Smooth muscle cell of the pulmonary artery (primary cell): Measurements from ENCODE around the gene KIF4B. TPM values are rescaled to one million over a fixed set of nuclear protein-coding genes. Genes with fewer than 3 reads are reported as not detected.

Experiments used
- total RNA-seq: library from RNA; depleted of rRNA; stranded (reverse); fragments of >200 nt; gene quantifications from 2 replicates; pipeline ENCODE4 v1.2.3, GENCODE V29; 2014

The KIF4B gene, protein sequence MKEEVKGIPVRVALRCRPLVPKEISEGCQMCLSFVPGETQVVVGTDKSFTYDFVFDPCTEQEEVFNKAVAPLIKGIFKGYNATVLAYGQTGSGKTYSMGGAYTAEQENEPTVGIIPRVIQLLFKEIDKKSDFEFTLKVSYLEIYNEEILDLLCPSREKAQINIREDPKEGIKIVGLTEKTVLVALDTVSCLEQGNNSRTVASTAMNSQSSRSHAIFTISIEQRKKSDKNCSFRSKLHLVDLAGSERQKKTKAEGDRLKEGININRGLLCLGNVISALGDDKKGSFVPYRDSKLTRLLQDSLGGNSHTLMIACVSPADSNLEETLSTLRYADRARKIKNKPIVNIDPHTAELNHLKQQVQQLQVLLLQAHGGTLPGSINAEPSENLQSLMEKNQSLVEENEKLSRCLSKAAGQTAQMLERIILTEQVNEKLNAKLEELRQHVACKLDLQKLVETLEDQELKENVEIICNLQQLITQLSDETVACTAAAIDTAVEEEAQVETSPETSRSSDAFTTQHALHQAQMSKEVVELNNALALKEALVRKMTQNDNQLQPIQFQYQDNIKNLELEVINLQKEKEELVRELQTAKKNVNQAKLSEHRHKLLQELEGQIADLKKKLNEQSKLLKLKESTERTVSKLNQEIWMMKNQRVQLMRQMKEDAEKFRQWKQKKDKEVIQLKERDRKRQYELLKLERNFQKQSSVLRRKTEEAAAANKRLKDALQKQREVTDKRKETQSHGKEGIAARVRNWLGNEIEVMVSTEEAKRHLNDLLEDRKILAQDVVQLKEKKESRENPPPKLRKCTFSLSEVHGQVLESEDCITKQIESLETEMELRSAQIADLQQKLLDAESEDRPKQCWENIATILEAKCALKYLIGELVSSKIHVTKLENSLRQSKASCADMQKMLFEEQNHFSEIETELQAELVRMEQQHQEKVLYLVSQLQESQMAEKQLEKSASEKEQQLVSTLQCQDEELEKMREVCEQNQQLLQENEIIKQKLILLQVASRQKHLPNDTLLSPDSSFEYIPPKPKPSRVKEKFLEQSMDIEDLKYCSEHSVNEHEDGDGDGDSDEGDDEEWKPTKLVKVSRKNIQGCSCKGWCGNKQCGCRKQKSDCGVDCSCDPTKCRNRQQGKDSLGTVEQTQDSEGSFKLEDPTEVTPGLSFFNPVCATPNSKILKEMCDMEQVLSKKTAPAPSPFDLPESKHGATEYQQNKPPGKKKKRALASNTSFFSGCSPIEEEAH
- total RNA-seq: under 0.01 TPM in 1 of 2 replicates, not detected in the other

DNA sequence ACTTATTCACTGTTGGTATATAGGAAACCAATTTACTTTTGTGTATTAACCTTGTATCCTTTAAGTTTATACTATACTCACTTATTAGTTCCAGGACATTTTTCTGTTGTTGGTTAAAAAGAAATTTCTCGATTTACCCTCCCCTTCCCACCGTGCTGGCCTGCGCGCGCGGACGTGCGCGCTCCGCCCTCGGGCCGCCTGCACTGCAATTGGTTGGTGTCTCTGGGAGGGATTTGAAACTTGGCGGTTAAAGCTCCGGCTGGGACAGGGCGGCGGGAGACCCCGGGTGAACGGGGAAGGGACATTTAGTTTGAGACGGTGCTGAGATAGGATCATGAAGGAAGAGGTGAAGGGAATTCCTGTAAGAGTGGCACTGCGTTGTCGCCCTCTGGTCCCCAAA, at the start of gene KIF4B:
KIF4B (plus strand) TSS at position 230 of the 400 bp plus-strand sequence; CDS start at position 335, 105 bp downstream.

Other genes with a start within 250 kb of the KIF4B start
- 4.3 and 7.4 TPM in 2 replicates for gene FAXDC2, start 163.2 kb upstream of the KIF4B start, total RNA-seq
- gene CNOT8, start 155.1 kb upstream of the KIF4B start, total RNA-seq: 55.8 and 79.7 TPM in 2 replicates
- 16.7 and 20.7 TPM in 2 replicates for gene GEMIN5, start 75.5 kb upstream of the KIF4B start, total RNA-seq
- gene MRPL22, start 72.7 kb upstream of the KIF4B start, total RNA-seq: 12.8 and 14.1 TPM in 2 replicates